ENCODE data around the gene KLK15. TPM values are rescaled to one million over a fixed set of nuclear protein-coding genes. Genes with fewer than 3 reads are reported as not detected.

Gene KLK15
- total RNA-seq, 1 experiment from 2014 or later = not detected

GRCh38 chr19:50794074-50794875 lies 39.1 kb downstream of the KLK15 start:
- no peaks in the 10 kb centered on the region for H3K79me2 ChIP-seq (ENCODE audit: low read length)
- H4K20me1 ChIP-seq (ENCODE audit: insufficient read depth, low read depth, low read length) = peaks cover 36% of the 10 kb centered on the region
- H3K27me3 ChIP-seq (ENCODE audit: low read length) = no peaks in the 10 kb centered on the region
- H3K9me2 ChIP-seq (replicated peaks; ENCODE audit: insufficient read depth, low read length) = no peaks in the 10 kb centered on the region
- H3K4me3 ChIP-seq (ENCODE audit: low read length) = no peak overlapping the region
- H3K36me3 ChIP-seq (ENCODE audit: insufficient read depth, low read length) = peaks cover 26% of the 10 kb centered on the region
- 0 out of 2 replicates have a peak, but pooled peaks cover 3% of the 10 kb centered on the region for H3K4me1 ChIP-seq (ENCODE audit: low read length)
- no peaks in the 10 kb centered on the region for H3K9me3 ChIP-seq (ENCODE audit: low read length)
- H3K9ac ChIP-seq (ENCODE audit: low read length) = no peak overlapping the region
- DNase-seq = peak; percentile 87
- no peak overlapping the region for H3K27ac ChIP-seq (ENCODE audit: low read length)
- H2AFZ ChIP-seq (ENCODE audit: low read length) = no peak overlapping the region
- no peak overlapping the region for H3K4me2 ChIP-seq (ENCODE audit: low read depth, low read length, poor library complexity, severe bottlenecking)

GRCh38 chr19:50793558-50794065 lies 39.8 kb downstream of the KLK15 start:
- H3K4me2 ChIP-seq (ENCODE audit: low read depth, low read length, poor library complexity, severe bottlenecking) = no peak overlapping the region
- no peak overlapping the region for H3K9ac ChIP-seq (ENCODE audit: low read length)
- no peaks in the 10 kb centered on the region for H3K27me3 ChIP-seq (ENCODE audit: low read length)
- peaks cover 20% of the 10 kb centered on the region for H3K36me3 ChIP-seq (ENCODE audit: insufficient read depth, low read length)
- peaks cover 30% of the 10 kb centered on the region for H4K20me1 ChIP-seq (ENCODE audit: insufficient read depth, low read depth, low read length)
- no peaks in the 10 kb centered on the region for H3K9me2 ChIP-seq (replicated peaks; ENCODE audit: insufficient read depth, low read length)
- no peak overlapping the region for H2AFZ ChIP-seq (ENCODE audit: low read length)
- H3K9me3 ChIP-seq (ENCODE audit: low read length) = no peaks in the 10 kb centered on the region
- 0 out of 2 replicates have a peak, but pooled peaks cover 3% of the 10 kb centered on the region for H3K4me1 ChIP-seq (ENCODE audit: low read length)
- no peak overlapping the region for H3K4me3 ChIP-seq (ENCODE audit: low read length)
- no peaks in the 10 kb centered on the region for H3K79me2 ChIP-seq (ENCODE audit: low read length)
- DNase-seq = peak; percentile 72
- H3K27ac ChIP-seq (ENCODE audit: low read length) = no peak overlapping the region

DNA sequence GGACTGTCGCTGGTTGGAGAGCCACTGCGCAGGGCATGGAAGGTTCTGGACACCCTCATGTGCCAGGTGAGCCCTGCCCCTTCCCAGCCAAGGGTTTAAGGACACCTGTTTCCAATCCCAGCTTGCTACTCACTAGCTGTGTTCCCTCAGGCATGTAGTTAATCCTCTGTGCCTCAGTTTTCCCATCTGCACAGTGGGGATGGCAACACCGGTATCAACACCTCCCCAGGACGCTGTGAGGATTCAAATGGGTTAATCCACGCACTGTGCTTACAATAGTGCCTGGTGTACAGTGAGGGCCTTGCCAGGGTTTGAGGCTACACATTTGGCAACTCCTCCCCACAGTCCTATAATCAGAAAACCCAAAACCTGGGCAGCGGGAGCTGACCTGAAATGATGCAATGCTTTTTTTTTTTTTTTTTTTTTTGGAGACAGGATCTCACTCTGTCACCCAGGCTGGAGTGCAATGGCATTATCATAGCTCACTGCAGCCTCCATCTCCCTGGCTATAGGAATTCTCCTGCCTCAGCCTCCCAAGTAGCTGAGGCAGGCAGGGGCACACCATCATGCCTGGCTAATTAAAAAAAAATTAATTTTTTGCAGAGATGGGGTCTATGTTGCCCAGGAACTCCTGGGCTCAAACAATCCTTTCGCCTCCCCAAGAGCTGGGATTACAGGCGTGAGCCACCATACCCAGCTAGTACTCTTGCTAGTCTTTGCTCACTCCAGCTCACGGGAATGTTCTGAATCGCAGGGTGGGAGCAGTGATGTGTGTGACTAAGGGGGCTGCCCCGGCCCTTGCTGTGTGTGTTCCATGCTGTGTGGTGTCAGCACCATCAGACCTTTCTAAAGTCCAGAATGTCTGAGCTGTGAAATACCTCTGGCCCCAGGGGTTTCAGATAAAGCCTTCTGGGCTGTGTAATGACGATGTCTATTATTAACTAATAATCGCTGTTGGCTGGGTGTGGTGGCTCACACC lies 40.8 kb downstream of the KLK15 start:
- H3K4me1 ChIP-seq (ENCODE audit: low read length) = 0 out of 2 replicates have a peak, but pooled peaks cover 3% of the 10 kb centered on the region
- no peak overlapping the region for H3K4me3 ChIP-seq (ENCODE audit: low read length)
- H3K9me2 ChIP-seq (replicated peaks; ENCODE audit: insufficient read depth, low read length) = no peaks in the 10 kb centered on the region
- H3K4me2 ChIP-seq (ENCODE audit: low read depth, low read length, poor library complexity, severe bottlenecking) = no peak overlapping the region
- H3K9ac ChIP-seq (ENCODE audit: low read length) = no peak overlapping the region
- H3K27ac ChIP-seq (ENCODE audit: low read length) = no peak overlapping the region
- H2AFZ ChIP-seq (ENCODE audit: low read length) = no peak overlapping the region
- H3K27me3 ChIP-seq (ENCODE audit: low read length) = no peaks in the 10 kb centered on the region
- no peaks in the 10 kb centered on the region for H3K9me3 ChIP-seq (ENCODE audit: low read length)
- DNase-seq = peak; percentile 56
- no peaks in the 10 kb centered on the region for H3K79me2 ChIP-seq (ENCODE audit: low read length)
- H3K36me3 ChIP-seq (ENCODE audit: insufficient read depth, low read length) = peaks cover 10% of the 10 kb centered on the region
- peaks cover 19% of the 10 kb centered on the region for H4K20me1 ChIP-seq (ENCODE audit: insufficient read depth, low read depth, low read length)

- H3K9me2 ChIP-seq (replicated peaks; ENCODE audit: insufficient read depth, low read length) = no peaks in the 10 kb centered on the region
- no peaks in the 10 kb centered on the region for H3K9me3 ChIP-seq (ENCODE audit: low read length)
- no peak overlapping the region for H3K4me3 ChIP-seq (ENCODE audit: low read length)
- no peak overlapping the region for H3K9ac ChIP-seq (ENCODE audit: low read length)
- H3K27me3 ChIP-seq (ENCODE audit: low read length) = no peaks in the 10 kb centered on the region
- 0 out of 2 replicates have a peak, but pooled peaks cover 3% of the 10 kb centered on the region for H3K4me1 ChIP-seq (ENCODE audit: low read length)
- H3K79me2 ChIP-seq (ENCODE audit: low read length) = no peaks in the 10 kb centered on the region
- 0 out of 2 replicates have a peak, but pooled peaks cover 1% of the 10 kb centered on the region for H3K36me3 ChIP-seq (ENCODE audit: insufficient read depth, low read length)
- no peak overlapping the region for H3K27ac ChIP-seq (ENCODE audit: low read length)
- no peak overlapping the region for H2AFZ ChIP-seq (ENCODE audit: low read length)
- H4K20me1 ChIP-seq (ENCODE audit: insufficient read depth, low read depth, low read length) = peaks cover 13% of the 10 kb centered on the region
- H3K4me2 ChIP-seq (ENCODE audit: low read depth, low read length, poor library complexity, severe bottlenecking) = no peak overlapping the region
- DNase-seq = no peak
Measured at GRCh38 chr19:50791594-50792271, 41.6 kb downstream of the KLK15 start.

DNA sequence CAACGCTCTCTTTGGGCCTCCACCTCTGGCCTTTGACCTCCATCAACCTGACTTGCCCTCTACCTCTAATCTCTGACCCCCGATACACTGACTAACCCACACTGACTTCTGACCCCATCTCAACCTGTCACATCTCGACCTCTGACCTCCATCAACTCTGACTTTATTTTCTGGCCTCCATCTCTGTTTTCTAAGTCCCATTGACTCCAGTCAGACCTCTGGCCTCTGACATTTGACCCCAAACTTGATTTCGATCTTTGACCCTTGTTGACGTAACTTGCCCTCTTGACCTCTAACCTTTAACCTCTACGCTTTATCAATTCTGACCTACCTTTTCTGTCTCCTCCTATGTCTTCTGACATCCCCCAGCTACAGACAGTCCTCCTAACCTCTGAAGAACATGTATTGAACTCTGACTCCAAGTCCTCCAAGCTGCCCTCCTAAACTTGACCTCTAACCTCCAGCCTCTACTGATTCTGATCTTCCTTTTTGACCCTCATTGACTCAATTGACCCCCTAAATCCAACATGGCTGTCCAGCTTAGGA lies 42.4 kb downstream of the KLK15 start:
- no peak overlapping the region for H2AFZ ChIP-seq (ENCODE audit: low read length)
- no peaks in the 10 kb centered on the region for H3K4me1 ChIP-seq (ENCODE audit: low read length)
- H4K20me1 ChIP-seq (ENCODE audit: insufficient read depth, low read depth, low read length) = peaks cover 6% of the 10 kb centered on the region
- H3K9ac ChIP-seq (ENCODE audit: low read length) = no peak overlapping the region
- no peak overlapping the region for H3K27ac ChIP-seq (ENCODE audit: low read length)
- H3K79me2 ChIP-seq (ENCODE audit: low read length) = no peaks in the 10 kb centered on the region
- no peak overlapping the region for H3K4me2 ChIP-seq (ENCODE audit: low read depth, low read length, poor library complexity, severe bottlenecking)
- no peak overlapping the region for H3K4me3 ChIP-seq (ENCODE audit: low read length)
- no peaks in the 10 kb centered on the region for H3K36me3 ChIP-seq (ENCODE audit: insufficient read depth, low read length)
- H3K27me3 ChIP-seq (ENCODE audit: low read length) = no peaks in the 10 kb centered on the region
- H3K9me2 ChIP-seq (replicated peaks; ENCODE audit: insufficient read depth, low read length) = no peaks in the 10 kb centered on the region
- no peak for DNase-seq
- H3K9me3 ChIP-seq (ENCODE audit: low read length) = no peaks in the 10 kb centered on the region

- Histone ChIP-seq H3K27me3 (ENCODE audit: low read length) (no peaks in the 10 kb centered on the region), H3K4me1 (ENCODE audit: low read length) (no peaks in the 10 kb centered on the region), H3K27ac (ENCODE audit: low read length) (no peak within 1 kb of the TSS), H3K79me2 (ENCODE audit: low read length) (no peaks in the 10 kb centered on the region), H3K9me3 (ENCODE audit: low read length) (no peaks in the 10 kb centered on the region), H3K9ac (ENCODE audit: low read length) (no peak within 1 kb of the TSS), H2AFZ (ENCODE audit: low read length) (no peak within 1 kb of the TSS), H3K9me2 (replicated peaks; ENCODE audit: insufficient read depth, low read length) (no peaks in the 10 kb centered on the region), H4K20me1 (ENCODE audit: insufficient read depth, low read depth, low read length) (no peaks in the 10 kb centered on the region), H3K4me2 (ENCODE audit: low read depth, low read length, poor library complexity, severe bottlenecking) (no peak within 1 kb of the TSS), H3K4me3 (ENCODE audit: low read length) (no peak within 1 kb of the TSS), H3K36me3 (ENCODE audit: insufficient read depth, low read length) (no peaks in the 10 kb centered on the region)
- DNase-seq = no peak
Measured at GRCh38 chr19:50790396-50790795, 43.0 kb downstream of the KLK15 start, which contains the start of gene ACP4. ACP4 (plus strand) TSS chr19:50790415; CDS start chr19:50790415, 0 bp downstream.

- no peaks in the 10 kb centered on the region for H4K20me1 ChIP-seq (ENCODE audit: insufficient read depth, low read depth, low read length)
- DNase-seq = no peak
- no peaks in the 10 kb centered on the region for H3K9me2 ChIP-seq (replicated peaks; ENCODE audit: insufficient read depth, low read length)
- no peaks in the 10 kb centered on the region for H3K4me1 ChIP-seq (ENCODE audit: low read length)
- H3K27ac ChIP-seq (ENCODE audit: low read length) = no peak overlapping the region
- no peaks in the 10 kb centered on the region for H3K79me2 ChIP-seq (ENCODE audit: low read length)
- no peak overlapping the region for H3K9ac ChIP-seq (ENCODE audit: low read length)
- no peaks in the 10 kb centered on the region for H3K36me3 ChIP-seq (ENCODE audit: insufficient read depth, low read length)
- no peak overlapping the region for H3K4me3 ChIP-seq (ENCODE audit: low read length)
- no peaks in the 10 kb centered on the region for H3K9me3 ChIP-seq (ENCODE audit: low read length)
- H3K4me2 ChIP-seq (ENCODE audit: low read depth, low read length, poor library complexity, severe bottlenecking) = no peak overlapping the region
- H3K27me3 ChIP-seq (ENCODE audit: low read length) = no peaks in the 10 kb centered on the region
- H2AFZ ChIP-seq (ENCODE audit: low read length) = no peak overlapping the region
Measured at GRCh38 chr19:50785329-50785728, 48.0 kb downstream of the KLK15 start.

Measured in Karpas-422 (cell line).